Neural cell (in vitro differentiated cells): Measurements from ENCODE around the gene CFAP299. TPM values are rescaled to one million over a fixed set of nuclear protein-coding genes. Genes with fewer than 3 reads are reported as not detected.

Experiments
- H2AFZ ChIP-seq: fragments of 200-600, 300-800 bp; sonication (generic), shearing (Covaris generic); 2 replicates; pipeline ENCODE4 v1.6.0; 2014; ENCODE audit warnings: low read depth, mild to moderate bottlenecking, antibody characterized with exemption, low read length, moderate library complexity
- H3F3A ChIP-seq: fragments of 200-600 bp; shearing (Covaris generic); 2 replicates; pipeline ENCODE4 v1.6.1; 2016; ENCODE audit warnings: mild to moderate bottlenecking, moderate library complexity, mixed read lengths, antibody characterized with exemption, low read length; ENCODE audit not compliant: insufficient read depth, poor library complexity, severe bottlenecking
- H3K27ac ChIP-seq: fragments of 200-600, 300-800 bp; sonication (generic), shearing (Covaris generic); 2 replicates; pipeline ENCODE4 v1.5.1; 2014; ENCODE audit warnings: mild to moderate bottlenecking, low read length, moderate library complexity
- H3K27me3 ChIP-seq: fragments of 300-800, 200-600 bp; sonication (generic), shearing (Covaris generic); 2 replicates; pipeline ENCODE4 v1.6.0; 2014; ENCODE audit warnings: mild to moderate bottlenecking, low read depth, low read length, moderate library complexity; ENCODE audit not compliant: insufficient read depth
- H3K36me3 ChIP-seq: fragments of 300-800, 200-600 bp; sonication (generic), shearing (Covaris generic); 2 replicates; pipeline ENCODE4 v1.5.1; 2014; ENCODE audit warnings: mild to moderate bottlenecking, antibody characterized with exemption, low read length, moderate library complexity; ENCODE audit not compliant: insufficient read depth
- H3K4me2 ChIP-seq: fragments of 300-800, 200-600 bp; sonication (generic), shearing (Covaris generic); 2 replicates; pipeline ENCODE4 v1.6.0; 2014; ENCODE audit warnings: mild to moderate bottlenecking, low read length
- H3K4me3 ChIP-seq: fragments of 300-800, 200-600 bp; sonication (generic), shearing (Covaris generic); 2 replicates; pipeline ENCODE4 v1.5.1; 2014; ENCODE audit warnings: mild to moderate bottlenecking, low read length, moderate library complexity
- H3K79me2 ChIP-seq: fragments of 200-600 bp; shearing (Covaris generic); replicated peaks from 2 replicates; pipeline ENCODE4 v1.6.0; 2014; ENCODE audit warnings: mild to moderate bottlenecking, low read length, moderate library complexity; ENCODE audit not compliant: insufficient read depth
- H3K9ac ChIP-seq: fragments of 300-800, 200-600 bp; sonication (generic), shearing (Covaris generic); 2 replicates; pipeline ENCODE4 v1.6.1; 2016; ENCODE audit warnings: mild to moderate bottlenecking, low read length, mixed read lengths
- H3K9me2 ChIP-seq: fragments of 200-600 bp; shearing (Covaris generic); 2 replicates; pipeline ENCODE4 v1.6.1; 2016; ENCODE audit warnings: mild to moderate bottlenecking, low read length, mixed read lengths; ENCODE audit not compliant: insufficient read depth
- H3K9me3 ChIP-seq: fragments of 200-600, 300-800 bp; sonication (generic), shearing (Covaris generic); 2 replicates; pipeline ENCODE4 v1.6.1; 2016; ENCODE audit warnings: mild to moderate bottlenecking, mixed run types, low read length, moderate library complexity, mixed read lengths
- H4K20me1 ChIP-seq: fragments of 200-600 bp; shearing (Covaris generic); 2 replicates; pipeline ENCODE4 v1.6.1; 2016; ENCODE audit warnings: mild to moderate bottlenecking, mixed run types; ENCODE audit not compliant: insufficient read depth
- CTCF ChIP-seq: fragments of 450-650 bp; IDR thresholded peaks from 2 replicates; pipeline ENCODE4 v1.5.1; 2014; ENCODE audit warnings: antibody characterized with exemption, mild to moderate bottlenecking, moderate library complexity; ENCODE audit not compliant: poor library complexity, severe bottlenecking
- EP300 ChIP-seq: fragments of 450-650 bp; conservative IDR thresholded peaks from 2 replicates; pipeline ENCODE4 v1.6.1; 2014; ENCODE audit warnings: antibody characterized with exemption, mild to moderate bottlenecking, moderate library complexity; ENCODE audit not compliant: poor library complexity, severe bottlenecking
- EZH2 ChIP-seq: fragments of 200-600, 300-800 bp; shearing (Covaris generic), sonication (generic); IDR thresholded peaks from 2 replicates; pipeline ENCODE4 v1.6.1; 2014; ENCODE audit warnings: antibody characterized with exemption, low read length, borderline replicate concordance, mild to moderate bottlenecking; ENCODE audit not compliant: insufficient read depth, poor library complexity, severe bottlenecking
- MXI1 ChIP-seq: fragments of 450-650 bp; conservative IDR thresholded peaks from 2 replicates; pipeline ENCODE4 v1.6.1; 2014; ENCODE audit warnings: antibody characterized with exemption, mild to moderate bottlenecking; ENCODE audit not compliant: poor library complexity, severe bottlenecking
- POLR2AphosphoS5 ChIP-seq: IDR thresholded peaks from 2 replicates; pipeline ENCODE4 v1.6.1; 2012
- RAD21 ChIP-seq: fragments of 450-650 bp; conservative IDR thresholded peaks from 2 replicates; pipeline ENCODE4 v1.6.1; 2014; ENCODE audit warnings: antibody characterized with exemption, mild to moderate bottlenecking, moderate library complexity
- SMC3 ChIP-seq: fragments of 450-650 bp; conservative IDR thresholded peaks from 2 replicates; pipeline ENCODE4 v1.6.1; 2014; ENCODE audit warnings: antibody characterized with exemption, mild to moderate bottlenecking, moderate library complexity; ENCODE audit not compliant: poor library complexity
- TAF1 ChIP-seq: IDR thresholded peaks from 2 replicates; pipeline ENCODE4 v1.6.1; 2012; ENCODE audit warnings: low read depth
- polyA plus RNA-seq: library from polyadenylated mRNA; depleted of rRNA; stranded (reverse); fragments of >200 nt; gene quantifications from 2 replicates; pipeline ENCODE4 v1.2.3, GENCODE V29; 2014
- TF ChIP-seq, protein P1 (sequence below): IDR thresholded peaks from 2 replicates; pipeline ENCODE4 v1.6.1; 2012; ENCODE audit warnings: borderline replicate concordance

The CFAP299 gene
- polyA plus RNA-seq, 1 donor from 2014 or later, result not detected

- Histone ChIP-seq H3K9me2 (no peaks in the 10 kb centered on the region), H3K36me3 (no peaks in the 10 kb centered on the region), H4K20me1 (no peaks in the 10 kb centered on the region), H3K4me2 (no peak overlapping the region), H3K9me3 (no peaks in the 10 kb centered on the region), H3K9ac (no peak overlapping the region), H3K79me2 (no peaks in the 10 kb centered on the region), H3K4me3 (no peak overlapping the region), H2AFZ (no peak overlapping the region), H3K27me3 (no peaks in the 10 kb centered on the region), H3K27ac (no peak overlapping the region), H3F3A (no peaks in the 10 kb centered on the region)
- TF ChIP-seq EZH2, result no peak
- TF ChIP-seq CTCF, result no peak
- TF ChIP-seq EP300, result no peak
- no peak for TF ChIP-seq TAF1
- no peak for TF ChIP-seq SMC3
- no peak for TF ChIP-seq RAD21
- TF ChIP-seq MXI1, result no peak
- no peak for TF ChIP-seq POLR2AphosphoS5
- TF ChIP-seq, protein P1, sequence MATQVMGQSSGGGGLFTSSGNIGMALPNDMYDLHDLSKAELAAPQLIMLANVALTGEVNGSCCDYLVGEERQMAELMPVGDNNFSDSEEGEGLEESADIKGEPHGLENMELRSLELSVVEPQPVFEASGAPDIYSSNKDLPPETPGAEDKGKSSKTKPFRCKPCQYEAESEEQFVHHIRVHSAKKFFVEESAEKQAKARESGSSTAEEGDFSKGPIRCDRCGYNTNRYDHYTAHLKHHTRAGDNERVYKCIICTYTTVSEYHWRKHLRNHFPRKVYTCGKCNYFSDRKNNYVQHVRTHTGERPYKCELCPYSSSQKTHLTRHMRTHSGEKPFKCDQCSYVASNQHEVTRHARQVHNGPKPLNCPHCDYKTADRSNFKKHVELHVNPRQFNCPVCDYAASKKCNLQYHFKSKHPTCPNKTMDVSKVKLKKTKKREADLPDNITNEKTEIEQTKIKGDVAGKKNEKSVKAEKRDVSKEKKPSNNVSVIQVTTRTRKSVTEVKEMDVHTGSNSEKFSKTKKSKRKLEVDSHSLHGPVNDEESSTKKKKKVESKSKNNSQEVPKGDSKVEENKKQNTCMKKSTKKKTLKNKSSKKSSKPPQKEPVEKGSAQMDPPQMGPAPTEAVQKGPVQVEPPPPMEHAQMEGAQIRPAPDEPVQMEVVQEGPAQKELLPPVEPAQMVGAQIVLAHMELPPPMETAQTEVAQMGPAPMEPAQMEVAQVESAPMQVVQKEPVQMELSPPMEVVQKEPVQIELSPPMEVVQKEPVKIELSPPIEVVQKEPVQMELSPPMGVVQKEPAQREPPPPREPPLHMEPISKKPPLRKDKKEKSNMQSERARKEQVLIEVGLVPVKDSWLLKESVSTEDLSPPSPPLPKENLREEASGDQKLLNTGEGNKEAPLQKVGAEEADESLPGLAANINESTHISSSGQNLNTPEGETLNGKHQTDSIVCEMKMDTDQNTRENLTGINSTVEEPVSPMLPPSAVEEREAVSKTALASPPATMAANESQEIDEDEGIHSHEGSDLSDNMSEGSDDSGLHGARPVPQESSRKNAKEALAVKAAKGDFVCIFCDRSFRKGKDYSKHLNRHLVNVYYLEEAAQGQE, result no peak
These were observed 57.9 kb downstream of the CFAP299 start for GRCh38 chr4:80393246-80393969.

- Histone ChIP-seq H3K79me2 (no peaks in the 10 kb centered on the region), H3K9me2 (no peaks in the 10 kb centered on the region), H3F3A (no peaks in the 10 kb centered on the region), H4K20me1 (no peaks in the 10 kb centered on the region), H3K4me2 (no peak overlapping the region), H3K27ac (no peak overlapping the region), H3K9ac (no peak overlapping the region), H3K4me3 (no peak overlapping the region), H3K27me3 (no peaks in the 10 kb centered on the region), H2AFZ (no peak overlapping the region), H3K9me3 (no peaks in the 10 kb centered on the region), H3K36me3 (no peaks in the 10 kb centered on the region)
- TF ChIP-seq POLR2AphosphoS5, result no peak
- no peak for TF ChIP-seq EZH2
- TF ChIP-seq TAF1, result no peak
- TF ChIP-seq MXI1, result no peak
- TF ChIP-seq, protein P1, result no peak
- no peak for TF ChIP-seq SMC3
- TF ChIP-seq CTCF, result no peak
- TF ChIP-seq RAD21, result no peak
- no peak for TF ChIP-seq EP300
These were observed 58.4 kb downstream of the CFAP299 start for GRCh38 chr4:80393970-80394250.
